OCI-LY3 (cell line): ENCODE results near the gene MS4A15.

Source experiments
- H2AFZ ChIP-seq: fragments of 200-600, 300-600 bp; shearing (Covaris generic); 2 replicates; pipeline ENCODE4 v1.6.0; 2014; ENCODE audit warnings: antibody characterized with exemption, low read depth, low read length
- H3K27ac ChIP-seq: fragments of 200-600, 300-600 bp; sonication (generic); 2 replicates; pipeline ENCODE4 v1.5.1; 2014; ENCODE audit warnings: mild to moderate bottlenecking, low read length, moderate library complexity, mixed read lengths
- H3K27me3 ChIP-seq: fragments of 200-600, 300-600 bp; sonication (generic); 2 replicates; pipeline ENCODE4 v1.6.1; 2014; ENCODE audit warnings: low read depth, low read length, mixed read lengths
- H3K36me3 ChIP-seq: fragments of 200-600, 300-600 bp; sonication (generic); replicated peaks from 2 replicates; pipeline ENCODE3; 2014; ENCODE audit warnings: low read depth, low read length, mixed read lengths
- H3K4me1 ChIP-seq: fragments of 300-600, 200-600 bp; sonication (generic); 2 replicates; pipeline ENCODE4 v1.6.1; 2014; ENCODE audit warnings: low read length, mixed read lengths
- H3K4me2 ChIP-seq: fragments of 200-600, 300-600 bp; sonication (generic); 2 replicates; pipeline ENCODE4 v1.6.1; 2014; ENCODE audit warnings: low read length, mixed read lengths
- H3K4me3 ChIP-seq: fragments of 300-600, 200-600 bp; sonication (generic); 2 replicates; pipeline ENCODE4 v1.5.1; 2014; ENCODE audit warnings: antibody characterized with exemption, mild to moderate bottlenecking, low read length, moderate library complexity
- H3K79me2 ChIP-seq: fragments of 300-600, 200-600 bp; shearing (Covaris generic); 2 replicates; pipeline ENCODE4 v1.6.1; 2014; ENCODE audit warnings: mild to moderate bottlenecking, low read length, mixed read lengths
- H3K9ac ChIP-seq: fragments of 300-600, 200-600 bp; shearing (Covaris generic); 2 replicates; pipeline ENCODE4 v1.6.0; 2014; ENCODE audit warnings: mild to moderate bottlenecking, low read length, moderate library complexity
- H3K9me3 ChIP-seq: fragments of 200-600, 300-600 bp; shearing (Covaris generic); 2 replicates; pipeline ENCODE4 v1.6.1; 2014; ENCODE audit warnings: low read length, mixed read lengths; ENCODE audit not compliant: insufficient read depth
- H4K20me1 ChIP-seq: fragments of 200-600, 300-600 bp; sonication (generic); 2 replicates; pipeline ENCODE4 v1.6.1; 2016; ENCODE audit warnings: low read length, mixed read lengths; ENCODE audit not compliant: insufficient read depth
- EZH2phosphoT487 ChIP-seq: fragments of 200-600 bp; shearing (Covaris generic); IDR thresholded peaks from 2 replicates; pipeline ENCODE4 v1.6.1; 2018; ENCODE audit warnings: antibody characterized with exemption, mixed run types, low read depth
- TF ChIP-seq, protein P1 (sequence below): fragments of 200-600, 300-600 bp; sonication (generic); IDR thresholded peaks from 2 replicates; pipeline ENCODE4 v1.5.1; 2014; ENCODE audit warnings: antibody characterized with exemption, low read length, low read depth

MS4A15 gene

DNA sequence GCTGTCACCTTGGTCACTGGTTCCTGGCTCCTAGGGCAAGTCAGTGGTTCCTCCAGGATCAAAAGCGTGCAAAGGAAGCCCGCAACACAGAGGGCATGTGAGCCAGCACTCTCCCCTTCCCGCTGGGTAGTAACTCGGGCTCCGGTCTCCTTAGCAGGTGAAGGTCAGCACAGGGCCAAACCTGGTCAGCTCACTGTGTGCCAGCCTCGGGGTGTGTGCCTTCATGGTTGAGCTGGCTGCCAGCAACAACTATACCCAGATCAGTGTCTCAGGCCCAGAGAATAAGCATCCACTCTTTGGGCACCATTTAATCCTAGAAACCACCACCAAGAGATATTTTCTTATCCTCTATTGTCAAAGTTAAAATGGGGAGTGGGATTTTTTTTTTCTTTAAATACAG is 69.1 kb downstream of the MS4A15 start:
- Histone ChIP-seq H3K27me3 (no peaks in the 10 kb centered on the region), H3K27ac (no peak overlapping the region), H3K36me3 (no peaks in the 10 kb centered on the region), H4K20me1 (no peaks in the 10 kb centered on the region), H3K9me3 (no peaks in the 10 kb centered on the region), H3K9ac (no peak overlapping the region), H2AFZ (no peak overlapping the region), H3K4me3 (no peak overlapping the region), H3K79me2 (no peaks in the 10 kb centered on the region), H3K4me2 (no peak overlapping the region), H3K4me1 (peaks cover 8% of the 10 kb centered on the region)
- TF ChIP-seq, protein P1, sequence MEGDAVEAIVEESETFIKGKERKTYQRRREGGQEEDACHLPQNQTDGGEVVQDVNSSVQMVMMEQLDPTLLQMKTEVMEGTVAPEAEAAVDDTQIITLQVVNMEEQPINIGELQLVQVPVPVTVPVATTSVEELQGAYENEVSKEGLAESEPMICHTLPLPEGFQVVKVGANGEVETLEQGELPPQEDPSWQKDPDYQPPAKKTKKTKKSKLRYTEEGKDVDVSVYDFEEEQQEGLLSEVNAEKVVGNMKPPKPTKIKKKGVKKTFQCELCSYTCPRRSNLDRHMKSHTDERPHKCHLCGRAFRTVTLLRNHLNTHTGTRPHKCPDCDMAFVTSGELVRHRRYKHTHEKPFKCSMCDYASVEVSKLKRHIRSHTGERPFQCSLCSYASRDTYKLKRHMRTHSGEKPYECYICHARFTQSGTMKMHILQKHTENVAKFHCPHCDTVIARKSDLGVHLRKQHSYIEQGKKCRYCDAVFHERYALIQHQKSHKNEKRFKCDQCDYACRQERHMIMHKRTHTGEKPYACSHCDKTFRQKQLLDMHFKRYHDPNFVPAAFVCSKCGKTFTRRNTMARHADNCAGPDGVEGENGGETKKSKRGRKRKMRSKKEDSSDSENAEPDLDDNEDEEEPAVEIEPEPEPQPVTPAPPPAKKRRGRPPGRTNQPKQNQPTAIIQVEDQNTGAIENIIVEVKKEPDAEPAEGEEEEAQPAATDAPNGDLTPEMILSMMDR, result no peak
- no peak for TF ChIP-seq EZH2phosphoT487
